B cell (primary cell): ENCODE results near the gene NUP88.

Experiments used
- CTCF ChIP-seq: fragments of 200-600 bp; IDR thresholded peaks from one replicate; pipeline ENCODE4 v1.8.0; 2022; ENCODE audit warnings: antibody characterized with exemption, mild to moderate bottlenecking
- EZH2 ChIP-seq: IDR thresholded peaks from 2 replicates; pipeline ENCODE4 v1.6.1; 2012; ENCODE audit warnings: borderline replicate concordance, low read depth, mild to moderate bottlenecking, moderate library complexity, low read length; ENCODE audit not compliant: insufficient read depth, poor library complexity, severe bottlenecking

DNA sequence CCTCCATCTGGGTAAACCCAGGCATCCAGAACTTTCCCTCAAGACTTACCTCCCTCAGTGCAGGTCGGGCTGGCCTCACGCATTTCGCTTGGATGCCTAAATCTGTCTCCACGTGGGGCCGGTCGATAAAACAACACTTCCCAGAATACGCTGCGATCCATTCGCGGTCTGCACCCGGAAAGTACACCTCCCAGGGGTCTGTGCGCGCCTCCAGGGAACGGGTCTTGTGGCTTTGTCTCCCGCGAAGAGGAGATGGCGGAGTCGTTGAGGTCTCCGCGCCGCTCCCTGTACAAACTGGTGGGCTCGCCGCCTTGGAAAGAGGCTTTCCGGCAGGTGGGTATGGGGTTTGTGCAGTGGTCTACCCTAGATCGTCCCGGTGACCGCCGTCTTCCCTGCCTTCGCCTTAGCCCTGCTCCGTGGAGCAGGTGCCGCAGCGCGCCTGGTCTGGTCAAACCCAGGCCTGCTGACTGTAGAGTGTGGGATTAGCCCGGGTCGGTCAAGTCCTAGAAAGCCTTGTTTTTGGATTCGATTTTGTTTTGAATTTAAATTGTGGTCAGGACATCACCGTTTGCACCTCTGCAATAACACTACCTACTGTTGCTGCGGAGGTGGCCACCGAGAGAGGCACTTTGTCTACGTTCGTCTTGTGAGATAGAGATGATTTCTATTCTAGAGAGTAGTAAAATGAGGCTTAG is 644 bp upstream of the NUP88 start, which contains the start of gene RPAIN:
- no peak for TF ChIP-seq EZH2
- TF ChIP-seq CTCF, result no peak
